Testis (tissue), 3 donors: Measurements from ENCODE around the gene LRRC56. TPM values are rescaled to one million over a fixed set of nuclear protein-coding genes. Genes with fewer than 3 reads are reported as not detected.

ENCODE experiments used
- DNase-seq: peaks from one replicate; pipeline ENCODE4 v3.0.0-alpha.2; 2019
- H3K27ac ChIP-seq, 2 donors: fragments of 200-600 bp; sonication (generic); one replicate each; pipeline ENCODE4 v1.5.1; 2019
- H3K27me3 ChIP-seq: fragments of 200-600 bp; sonication (generic); one replicate; pipeline ENCODE4 v1.5.1; 2019
- H3K36me3 ChIP-seq: fragments of 200-600 bp; sonication (generic); one replicate; pipeline ENCODE4 v1.5.1; 2017; ENCODE audit warnings: low read depth; ENCODE audit errors: missing control alignments
- H3K4me1 ChIP-seq: fragments of 200-600 bp; sonication (generic); one replicate; pipeline ENCODE4 v1.5.1; 2019
- H3K4me3 ChIP-seq, 2 donors: fragments of 200-600 bp; sonication (generic); one replicate each; pipeline ENCODE4 v1.5.1; 2017 to 2019
- H3K9me3 ChIP-seq: fragments of 200-600 bp; sonication (generic); one replicate; pipeline ENCODE4 v1.5.1; 2017
- CTCF ChIP-seq, 3 experiments: fragments of 450-650 bp in 2 of 3; fragments of 200-600 bp in 1 of 3; sonication (generic) in 1 of 3; IDR thresholded peaks; one replicate each; pipeline ENCODE4 v1.5.1; 2016 to 2019; ENCODE audit warnings: antibody characterized with exemption in 3 of 3, mild to moderate bottlenecking in 2 of 3, moderate library complexity in 1 of 3
- POLR2A ChIP-seq: fragments of 450-650 bp; IDR thresholded peaks from one replicate; pipeline ENCODE4 v1.6.1; 2017; ENCODE audit warnings: antibody characterized with exemption, mild to moderate bottlenecking, moderate library complexity
- WGBS, 2 donors: methylation state at CpG; one replicate each; pipeline ENCODE4 v1.1.5; 2018; 5-methylcytosine and 5-hydroxymethylcytosine counted together
- intact Hi-C: fragments of 100-400 bp; cut with DNase I; formaldehyde crosslinking; loops from one replicate; pipeline ENCODE4 v1.15.1; 2023; ENCODE audit warnings: low total_unique reads
- polyA plus RNA-seq: library from polyadenylated mRNA; stranded (reverse); fragments of 350-450 nt; fragmentation: Illumina TruSeq; extraction: RNeasy Lipid Tissue Mini Kit (QIAGEN cat#74804); gene quantifications from one replicate; pipeline ENCODE4 v1.2.3, GENCODE V29; 2014; ENCODE audit warnings: low read depth, low replicate concordance; ENCODE audit not compliant: insufficient read depth
- total RNA-seq, 2 donors: library from RNA; depleted of rRNA; stranded (reverse); fragments of >200 nt; gene quantifications; one replicate each; pipeline ENCODE4 v1.2.3, GENCODE V29; 2016

LRRC56 gene
- total and polyA plus RNA-seq, 3 donors from 2014 or later, result 11.6 to 23.5 (median 22.2) TPM

- no peaks in the 10 kb centered on the region for H3K36me3 ChIP-seq
- TF ChIP-seq POLR2A (no peak), CTCF (IDR thresholded peaks at IDR 0.05) (no peak)
- H3K4me1 ChIP-seq, result peaks cover 18% of the 10 kb centered on the region
- no peaks in the 10 kb centered on the region for H3K9me3 ChIP-seq
- no peak overlapping the region for H3K27ac ChIP-seq
- H3K4me3 ChIP-seq, result no peak overlapping the region
- WGBS, 2 donors, result 88 to 90% methylated on average over 16 to 18 of the region's 18 CpGs
- no peaks in the 10 kb centered on the region for H3K27me3 ChIP-seq
- DNase-seq, result no peak
- intact Hi-C loops, result no loop called here
These were observed 5.3 kb upstream of the LRRC56 start for GRCh38 chr11:531919-532526.

GRCh38 chr11:532527-532985 is 4.8 kb upstream of the LRRC56 start:
- peaks cover 23% of the 10 kb centered on the region for H3K4me1 ChIP-seq
- TF ChIP-seq POLR2A (no peak), CTCF (IDR thresholded peaks at IDR 0.05) (no peak)
- intact Hi-C loops, result no loop called here
- no peak for DNase-seq
- no peaks in the 10 kb centered on the region for H3K36me3 ChIP-seq
- H3K27ac ChIP-seq, result no peak overlapping the region
- WGBS, 2 donors, result 88 to 94% methylated on average over 18 to 23 of the region's 23 CpGs
- no peaks in the 10 kb centered on the region for H3K27me3 ChIP-seq
- H3K4me3 ChIP-seq, result no peak overlapping the region
- H3K9me3 ChIP-seq, result no peaks in the 10 kb centered on the region

GRCh38 chr11:532986-533585 is 4.2 kb upstream of the LRRC56 start:
- intact Hi-C loops, result no loop called here
- no peak for DNase-seq
- H3K36me3 ChIP-seq, result no peaks in the 10 kb centered on the region

GRCh38 chr11:533586-534395 is 3.5 kb upstream of the LRRC56 start:
- H3K36me3 ChIP-seq, result no peaks in the 10 kb centered on the region

More at GRCh38 chr11:532986-533585, 4.2 kb upstream of the LRRC56 start:
- 90 to 100% methylated on average over 6 to 33 of the region's 33 CpGs for WGBS, 2 donors
- Histone ChIP-seq H3K27me3 (no peaks in the 10 kb centered on the region), H3K9me3 (no peaks in the 10 kb centered on the region), H3K4me3 (no peak overlapping the region), H3K4me1 (peaks cover 27% of the 10 kb centered on the region), H3K27ac (no peak overlapping the region)
- TF ChIP-seq CTCF (IDR thresholded peaks at IDR 0.05) (no peak), POLR2A (no peak)

More at GRCh38 chr11:533586-534395, 3.5 kb upstream of the LRRC56 start:
- H3K27me3 ChIP-seq, result no peaks in the 10 kb centered on the region
- TF ChIP-seq CTCF (IDR thresholded peaks at IDR 0.05), result no peak
- no peak for TF ChIP-seq POLR2A
- peak overlapping the region in 1 of 2 donors; percentile 78 for H3K4me3 ChIP-seq
- intact Hi-C loops, result no loop called here
- H3K27ac ChIP-seq, result no peak overlapping the region
- H3K9me3 ChIP-seq, result no peaks in the 10 kb centered on the region
- WGBS, 2 donors, result 74 to 87% methylated on average over 3 to 37 of the region's 37 CpGs
- peaks cover 27% of the 10 kb centered on the region for H3K4me1 ChIP-seq
- DNase-seq, result no peak
